ENCODE measurements around the gene HTRA3.

HTRA3 gene

GRCh38 chr4:8314691-8315255 is 45.2 kb downstream of the HTRA3 start:
- Histone ChIP-seq H3K9me3 (ENCODE audit: control insufficient read depth, insufficient read depth, low read length) (no peaks in the 10 kb centered on the region; the same call in 1 of the 2 replicates), H3K4me1 (ENCODE audit: insufficient read depth, low read length) (peaks cover 24% of the 10 kb centered on the region; the same call in 1 of the 2 replicates), H3K36me3 (ENCODE audit: insufficient read depth, low read length) (no peaks in the 10 kb centered on the region), H3K9ac (ENCODE audit: low read depth, low read length) (no peak overlapping the region)

GRCh38 chr4:8315435-8316250 is 46.1 kb downstream of the HTRA3 start:
- no peak overlapping the region for H3K9ac ChIP-seq (ENCODE audit: low read depth, low read length)
- no peaks in the 10 kb centered on the region for H3K36me3 ChIP-seq (ENCODE audit: insufficient read depth, low read length)
- peaks cover 24% of the 10 kb centered on the region; the same call in 1 of the 2 replicates for H3K4me1 ChIP-seq (ENCODE audit: insufficient read depth, low read length)
- no peaks in the 10 kb centered on the region; the same call in 1 of the 2 replicates for H3K9me3 ChIP-seq (ENCODE audit: control insufficient read depth, insufficient read depth, low read length)

GRCh38 chr4:8316251-8316771 is 46.8 kb downstream of the HTRA3 start:
- Histone ChIP-seq H3K36me3 (ENCODE audit: insufficient read depth, low read length) (no peaks in the 10 kb centered on the region), H3K9me3 (ENCODE audit: control insufficient read depth, insufficient read depth, low read length) (no peaks in the 10 kb centered on the region; the same call in 1 of the 2 replicates), H3K9ac (ENCODE audit: low read depth, low read length) (no peak overlapping the region), H3K4me1 (ENCODE audit: insufficient read depth, low read length) (peaks cover 24% of the 10 kb centered on the region; the same call in 1 of the 2 replicates)

- no peaks in the 10 kb centered on the region; the same call in 1 of the 2 replicates for H3K9me3 ChIP-seq (ENCODE audit: control insufficient read depth, insufficient read depth, low read length)
- no peaks in the 10 kb centered on the region for H3K36me3 ChIP-seq (ENCODE audit: insufficient read depth, low read length)
- no peak overlapping the region for H3K9ac ChIP-seq (ENCODE audit: low read depth, low read length)
- peaks cover 24% of the 10 kb centered on the region; the same call in 1 of the 2 replicates for H3K4me1 ChIP-seq (ENCODE audit: insufficient read depth, low read length)
Measured at GRCh38 chr4:8316911-8317351, 47.4 kb downstream of the HTRA3 start.

GRCh38 chr4:8317474-8317873 is 47.9 kb downstream of the HTRA3 start:
- H3K9ac ChIP-seq (ENCODE audit: low read depth, low read length), result no peak overlapping the region
- no peaks in the 10 kb centered on the region for H3K36me3 ChIP-seq (ENCODE audit: insufficient read depth, low read length)
- no peaks in the 10 kb centered on the region; the same call in 1 of the 2 replicates for H3K9me3 ChIP-seq (ENCODE audit: control insufficient read depth, insufficient read depth, low read length)
- peaks cover 24% of the 10 kb centered on the region; the same call in 1 of the 2 replicates for H3K4me1 ChIP-seq (ENCODE audit: insufficient read depth, low read length)

GRCh38 chr4:8318509-8318908 is 49.0 kb downstream of the HTRA3 start:
- Histone ChIP-seq H3K4me1 (ENCODE audit: insufficient read depth, low read length) (peaks cover 24% of the 10 kb centered on the region; the same call in 1 of the 2 replicates), H3K9ac (ENCODE audit: low read depth, low read length) (no peak overlapping the region), H3K9me3 (ENCODE audit: control insufficient read depth, insufficient read depth, low read length) (no peaks in the 10 kb centered on the region), H3K36me3 (ENCODE audit: insufficient read depth, low read length) (no peaks in the 10 kb centered on the region)

GRCh38 chr4:8319061-8319460 is 49.5 kb downstream of the HTRA3 start:
- Histone ChIP-seq H3K9me3 (ENCODE audit: control insufficient read depth, insufficient read depth, low read length) (no peaks in the 10 kb centered on the region), H3K36me3 (ENCODE audit: insufficient read depth, low read length) (no peaks in the 10 kb centered on the region), H3K9ac (ENCODE audit: low read depth, low read length) (no peak overlapping the region), H3K4me1 (ENCODE audit: insufficient read depth, low read length) (peaks cover 24% of the 10 kb centered on the region; the same call in 1 of the 2 replicates)

GRCh38 chr4:8319731-8320385 is 50.3 kb downstream of the HTRA3 start:
- Histone ChIP-seq H3K9me3 (ENCODE audit: control insufficient read depth, insufficient read depth, low read length) (no peaks in the 10 kb centered on the region), H3K36me3 (ENCODE audit: insufficient read depth, low read length) (no peaks in the 10 kb centered on the region), H3K9ac (ENCODE audit: low read depth, low read length) (no peak overlapping the region), H3K4me1 (ENCODE audit: insufficient read depth, low read length) (peaks cover 21% of the 10 kb centered on the region; the same call in 1 of the 2 replicates)

- no peaks in the 10 kb centered on the region for H3K36me3 ChIP-seq (ENCODE audit: insufficient read depth, low read length)
- H3K4me1 ChIP-seq (ENCODE audit: insufficient read depth, low read length), result peaks cover 16% of the 10 kb centered on the region; the same call in 1 of the 2 replicates
- no peaks in the 10 kb centered on the region for H3K9me3 ChIP-seq (ENCODE audit: control insufficient read depth, insufficient read depth, low read length)
- H3K9ac ChIP-seq (ENCODE audit: low read depth, low read length), result no peak overlapping the region
Measured at GRCh38 chr4:8320386-8320750, 50.8 kb downstream of the HTRA3 start.

- Histone ChIP-seq H3K4me1 (ENCODE audit: insufficient read depth, low read length) (peaks cover 7% of the 10 kb centered on the region; the same call in 1 of the 2 replicates), H3K9ac (ENCODE audit: low read depth, low read length) (no peak overlapping the region), H3K36me3 (ENCODE audit: insufficient read depth, low read length) (no peaks in the 10 kb centered on the region), H3K9me3 (ENCODE audit: control insufficient read depth, insufficient read depth, low read length) (no peaks in the 10 kb centered on the region)
Measured at GRCh38 chr4:8321220-8321619, 51.7 kb downstream of the HTRA3 start.

GRCh38 chr4:8321771-8322170 is 52.2 kb downstream of the HTRA3 start:
- no peaks in the 10 kb centered on the region for H3K36me3 ChIP-seq (ENCODE audit: insufficient read depth, low read length)
- H3K9ac ChIP-seq (ENCODE audit: low read depth, low read length), result no peak overlapping the region
- H3K9me3 ChIP-seq (ENCODE audit: control insufficient read depth, insufficient read depth, low read length), result no peaks in the 10 kb centered on the region
- peaks cover 2% of the 10 kb centered on the region; the same call in 1 of the 2 replicates for H3K4me1 ChIP-seq (ENCODE audit: insufficient read depth, low read length)

GRCh38 chr4:8322794-8323704 is 53.5 kb downstream of the HTRA3 start:
- H3K9me3 ChIP-seq (ENCODE audit: control insufficient read depth, insufficient read depth, low read length), result no peaks in the 10 kb centered on the region
- H3K9ac ChIP-seq (ENCODE audit: low read depth, low read length), result no peak overlapping the region
- no peaks in the 10 kb centered on the region for H3K36me3 ChIP-seq (ENCODE audit: insufficient read depth, low read length)
- H3K4me1 ChIP-seq (ENCODE audit: insufficient read depth, low read length), result no peaks in the 10 kb centered on the region

- no peaks in the 10 kb centered on the region for H3K9me3 ChIP-seq (ENCODE audit: control insufficient read depth, insufficient read depth, low read length)
- no peaks in the 10 kb centered on the region for H3K36me3 ChIP-seq (ENCODE audit: insufficient read depth, low read length)
- H3K9ac ChIP-seq (ENCODE audit: low read depth, low read length), result no peak overlapping the region
- H3K4me1 ChIP-seq (ENCODE audit: insufficient read depth, low read length), result no peaks in the 10 kb centered on the region
Measured at GRCh38 chr4:8323947-8324555, 54.5 kb downstream of the HTRA3 start.

Measured in ES-I3 (cell line).